ENCODE results near the gene ZNF660.

DNA sequence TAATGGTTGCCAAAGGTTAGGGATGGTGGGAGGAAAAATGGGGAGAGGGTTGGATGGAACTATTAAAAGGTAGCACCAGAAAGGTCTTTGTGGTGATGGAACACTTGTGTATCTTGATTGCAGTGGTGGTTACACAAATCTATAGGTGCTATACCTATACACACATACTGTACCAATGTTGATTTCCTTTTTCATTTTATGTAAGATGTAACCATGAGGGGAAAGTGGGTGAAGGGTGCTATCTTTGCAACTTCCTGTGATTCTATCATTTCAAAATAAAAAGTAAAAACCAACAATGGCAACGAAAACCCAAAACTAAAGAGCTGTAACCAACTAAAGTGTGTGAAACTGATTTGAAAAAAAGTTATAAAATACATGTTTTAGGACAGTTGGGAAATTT, 63.0 kb downstream of the ZNF660 start:
- no peak for TF ChIP-seq POLR2A (IDR thresholded peaks at IDR 0.05)
- TF ChIP-seq, protein P1, sequence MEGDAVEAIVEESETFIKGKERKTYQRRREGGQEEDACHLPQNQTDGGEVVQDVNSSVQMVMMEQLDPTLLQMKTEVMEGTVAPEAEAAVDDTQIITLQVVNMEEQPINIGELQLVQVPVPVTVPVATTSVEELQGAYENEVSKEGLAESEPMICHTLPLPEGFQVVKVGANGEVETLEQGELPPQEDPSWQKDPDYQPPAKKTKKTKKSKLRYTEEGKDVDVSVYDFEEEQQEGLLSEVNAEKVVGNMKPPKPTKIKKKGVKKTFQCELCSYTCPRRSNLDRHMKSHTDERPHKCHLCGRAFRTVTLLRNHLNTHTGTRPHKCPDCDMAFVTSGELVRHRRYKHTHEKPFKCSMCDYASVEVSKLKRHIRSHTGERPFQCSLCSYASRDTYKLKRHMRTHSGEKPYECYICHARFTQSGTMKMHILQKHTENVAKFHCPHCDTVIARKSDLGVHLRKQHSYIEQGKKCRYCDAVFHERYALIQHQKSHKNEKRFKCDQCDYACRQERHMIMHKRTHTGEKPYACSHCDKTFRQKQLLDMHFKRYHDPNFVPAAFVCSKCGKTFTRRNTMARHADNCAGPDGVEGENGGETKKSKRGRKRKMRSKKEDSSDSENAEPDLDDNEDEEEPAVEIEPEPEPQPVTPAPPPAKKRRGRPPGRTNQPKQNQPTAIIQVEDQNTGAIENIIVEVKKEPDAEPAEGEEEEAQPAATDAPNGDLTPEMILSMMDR (IDR thresholded peaks at IDR 0.05), result no peak
